Activated CD8-positive, alpha-beta memory T cell treated with anti-CD3 and anti-CD28 coated beads for 48 hours (primary cell): ENCODE results near the gene TBX3.
"Not testable (repeated sequence)": the region's sequence is repeated elsewhere in the genome, so short reads cannot be mapped to it uniquely, and the experiment has no call there.

ENCODE experiments used
- DNase-seq, 3 experiments: peaks; one replicate each; pipeline ENCODE4 v3.0.0-alpha.2; 2020; ENCODE audit warnings: low read depth in 2 of 3, low spot score in 2 of 3

TBX3 gene

GRCh38 chr12:114684098-114684869 is at the start of gene TBX3:
TSS of gene TBX3 (minus strand) at chr12:114684175. CDS start at chr12:114683200, 975 bp downstream.
- DNase-seq: peak in 2 of 3 experiments; percentile 20 to 26

DNA sequence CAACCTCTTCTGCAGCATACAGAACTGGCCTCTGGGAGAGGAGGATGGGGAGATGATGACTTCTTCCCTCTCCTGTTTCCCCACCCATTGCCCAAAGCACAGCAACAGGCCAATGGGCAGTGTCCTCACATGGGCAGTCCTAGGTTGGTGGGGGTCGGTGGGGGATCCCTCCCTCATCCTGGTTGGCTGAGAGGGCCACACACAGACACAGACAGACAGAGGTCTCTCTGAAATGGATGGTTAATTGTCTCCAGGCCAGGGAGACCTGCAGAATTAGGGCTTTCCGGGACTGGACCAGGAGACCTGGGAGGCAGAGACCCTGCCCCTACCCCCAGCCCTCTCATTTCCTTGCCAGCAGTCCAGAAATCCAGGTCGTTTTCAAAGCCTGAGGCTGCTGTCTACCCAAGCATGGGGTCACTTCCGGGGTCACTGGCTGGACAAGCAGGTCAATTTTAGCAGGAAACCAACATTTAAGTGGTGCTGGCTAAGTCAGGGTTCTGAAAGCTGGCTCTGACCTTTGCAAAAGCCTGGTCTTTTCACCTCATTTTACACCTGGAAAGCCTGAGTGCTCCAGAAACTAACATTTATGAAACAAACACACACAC is 48.6 kb upstream of the TBX3 start:
- no peak for DNase-seq

GRCh38 chr12:114729731-114730130 is 45.8 kb upstream of the TBX3 start:
- DNase-seq: no peak

DNA sequence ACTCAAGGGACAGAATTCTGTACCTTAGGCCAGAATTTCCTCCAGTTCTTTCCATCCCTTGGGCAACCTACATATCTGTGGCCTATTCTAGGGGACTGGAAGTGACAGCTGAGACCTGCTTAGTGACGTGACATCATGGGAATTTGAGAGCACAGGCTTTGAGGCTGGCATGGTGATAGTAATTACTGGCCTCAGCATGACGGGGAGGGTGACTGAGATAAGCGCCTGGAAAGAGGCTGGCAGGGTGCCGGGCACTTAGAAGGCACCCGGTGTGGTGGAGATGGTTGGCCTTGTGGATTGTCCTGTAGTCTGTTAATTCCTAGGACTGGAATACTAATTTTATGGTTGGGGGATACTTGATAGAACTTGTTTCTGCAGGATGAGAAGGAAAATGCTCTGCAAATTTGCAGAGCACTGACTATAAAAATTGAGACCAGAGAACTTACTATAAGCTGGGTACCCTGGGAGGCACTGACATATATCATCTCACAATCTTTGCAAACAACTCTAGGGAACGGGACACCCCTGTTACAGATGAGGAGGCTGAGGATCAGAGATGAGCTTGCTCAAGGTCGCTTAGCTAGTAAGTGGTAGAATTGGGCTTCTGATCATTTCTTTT is 42.2 kb upstream of the TBX3 start:
- DNase-seq: no peak

DNA sequence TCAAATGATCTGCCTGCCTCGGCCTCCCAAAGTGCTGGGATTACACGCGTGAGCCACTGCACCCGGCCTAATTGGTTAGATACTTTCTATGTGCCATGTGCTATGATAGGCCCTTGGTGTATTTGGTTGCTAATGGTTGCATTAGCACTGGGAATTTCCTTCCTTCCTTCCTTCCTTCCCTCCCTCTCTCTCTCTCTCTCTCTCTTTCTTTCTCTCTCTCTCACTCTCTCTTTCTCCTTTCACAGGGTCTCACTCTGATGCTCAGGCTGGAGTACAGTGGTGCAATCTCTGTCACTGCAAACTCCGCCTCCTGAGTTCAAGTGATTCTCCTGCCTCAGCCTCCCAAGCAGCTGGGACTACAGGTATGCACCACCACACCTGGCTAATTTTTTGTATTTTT is 38.2 kb upstream of the TBX3 start:
- not testable (repeated sequence) for DNase-seq

- no peak for DNase-seq
Measured at GRCh38 chr12:114721266-114721665, 37.3 kb upstream of the TBX3 start.

- no peak for DNase-seq
Measured at GRCh38 chr12:114713466-114714215, 29.7 kb upstream of the TBX3 start.

GRCh38 chr12:114711689-114712152 is 27.7 kb upstream of the TBX3 start:
- no peak for DNase-seq

DNA sequence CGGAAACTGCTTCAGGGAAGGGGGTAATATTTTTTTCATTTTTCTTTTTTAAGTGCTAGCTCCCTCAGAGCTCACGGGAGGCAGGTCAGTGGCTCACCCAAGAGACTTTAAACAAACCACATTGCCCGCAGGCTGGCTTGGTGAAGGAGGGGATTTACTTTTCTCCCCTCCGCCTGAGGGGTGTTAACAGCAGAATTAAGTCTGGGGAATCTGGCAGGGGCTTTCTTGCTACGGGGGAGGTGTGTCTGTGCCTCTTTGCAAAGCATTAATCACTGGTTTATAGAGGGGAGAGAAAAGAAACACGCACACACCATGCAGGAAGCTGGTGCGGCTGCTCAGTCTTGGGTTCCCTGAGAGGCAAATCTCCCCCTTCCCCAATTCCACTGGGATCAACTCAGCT is 26.2 kb upstream of the TBX3 start:
- DNase-seq: no peak

- no peak for DNase-seq
Measured at GRCh38 chr12:114709112-114709511, 25.1 kb upstream of the TBX3 start.

GRCh38 chr12:114708598-114708997 is 24.6 kb upstream of the TBX3 start:
- not testable (repeated sequence) for DNase-seq

DNA sequence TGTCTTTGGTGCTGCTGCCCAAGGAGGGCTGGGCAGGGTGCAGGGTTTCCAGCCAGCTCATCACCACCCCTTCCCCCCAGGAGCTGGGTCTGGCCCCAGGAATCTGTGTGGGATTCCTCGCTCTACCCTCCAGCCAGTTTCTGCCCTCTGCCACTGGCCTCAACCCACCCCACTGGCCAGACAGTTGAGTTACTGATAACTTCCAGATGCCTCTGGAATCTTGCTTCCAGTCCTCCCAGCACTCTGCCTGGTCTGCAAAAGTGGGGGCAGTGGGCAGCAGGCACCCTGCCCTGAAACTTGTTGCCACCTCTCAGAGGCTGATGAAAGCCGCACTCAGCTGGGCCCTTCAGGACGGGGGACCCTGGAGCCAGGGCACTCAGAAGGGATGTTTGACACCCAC is 20.1 kb upstream of the TBX3 start:
- DNase-seq: no peak

GRCh38 chr12:114703060-114703493 is 19.1 kb upstream of the TBX3 start:
- no peak for DNase-seq

DNA sequence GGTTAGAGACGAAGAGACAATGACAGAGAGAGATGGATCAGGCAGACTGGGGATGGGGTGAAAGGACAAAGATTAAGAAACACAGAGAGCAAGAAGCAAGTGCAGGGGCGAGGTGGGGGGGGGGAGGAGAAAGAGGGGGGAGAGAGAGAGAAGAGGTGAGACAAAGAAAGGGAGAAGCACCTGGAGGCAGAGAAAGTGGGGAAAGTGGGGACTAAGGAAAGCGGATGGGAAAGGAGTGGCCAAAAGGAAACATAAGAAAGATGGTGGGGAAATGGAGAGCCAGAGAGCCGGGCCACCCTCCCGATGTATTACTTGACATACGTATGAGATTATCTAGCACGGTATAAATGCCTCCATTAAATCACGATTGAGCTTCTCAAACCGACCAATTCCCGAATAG is 18.5 kb upstream of the TBX3 start:
- DNase-seq: no peak

DNA sequence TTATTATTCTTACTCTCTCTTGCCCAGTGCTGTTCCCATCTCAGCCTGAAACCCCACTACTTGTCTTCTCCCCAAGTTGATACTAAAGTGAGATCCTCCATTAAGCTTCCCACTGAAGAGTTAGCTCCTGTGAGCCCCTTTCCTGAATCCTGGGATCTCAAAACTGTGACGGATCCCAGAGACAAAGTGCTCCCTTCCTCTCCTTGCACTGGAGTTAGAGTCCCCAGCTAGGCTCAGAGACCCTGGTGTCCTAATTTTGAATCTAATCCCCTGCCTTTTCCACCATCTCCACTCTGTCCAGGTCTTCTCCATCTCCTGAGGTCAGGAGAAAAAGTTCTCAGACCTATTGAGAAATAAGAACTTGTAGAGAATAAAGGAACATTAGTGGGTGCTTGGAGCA is 17.6 kb upstream of the TBX3 start:
- DNase-seq: no peak

DNA sequence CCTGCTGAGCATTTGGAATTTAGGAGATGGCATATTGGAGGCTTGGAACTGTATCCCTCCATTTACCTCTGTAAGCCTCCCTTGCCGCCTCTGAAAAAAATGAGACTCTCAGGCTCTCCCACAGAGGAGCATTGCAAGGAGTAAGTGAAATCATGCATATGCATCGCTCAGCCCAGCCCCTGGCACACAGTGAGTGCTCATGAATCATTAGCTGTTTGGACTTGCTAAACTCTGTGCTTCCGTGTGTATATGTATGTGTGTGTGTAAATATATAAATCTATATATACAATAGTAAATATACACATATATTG is 17.1 kb upstream of the TBX3 start:
- DNase-seq: no peak

DNA sequence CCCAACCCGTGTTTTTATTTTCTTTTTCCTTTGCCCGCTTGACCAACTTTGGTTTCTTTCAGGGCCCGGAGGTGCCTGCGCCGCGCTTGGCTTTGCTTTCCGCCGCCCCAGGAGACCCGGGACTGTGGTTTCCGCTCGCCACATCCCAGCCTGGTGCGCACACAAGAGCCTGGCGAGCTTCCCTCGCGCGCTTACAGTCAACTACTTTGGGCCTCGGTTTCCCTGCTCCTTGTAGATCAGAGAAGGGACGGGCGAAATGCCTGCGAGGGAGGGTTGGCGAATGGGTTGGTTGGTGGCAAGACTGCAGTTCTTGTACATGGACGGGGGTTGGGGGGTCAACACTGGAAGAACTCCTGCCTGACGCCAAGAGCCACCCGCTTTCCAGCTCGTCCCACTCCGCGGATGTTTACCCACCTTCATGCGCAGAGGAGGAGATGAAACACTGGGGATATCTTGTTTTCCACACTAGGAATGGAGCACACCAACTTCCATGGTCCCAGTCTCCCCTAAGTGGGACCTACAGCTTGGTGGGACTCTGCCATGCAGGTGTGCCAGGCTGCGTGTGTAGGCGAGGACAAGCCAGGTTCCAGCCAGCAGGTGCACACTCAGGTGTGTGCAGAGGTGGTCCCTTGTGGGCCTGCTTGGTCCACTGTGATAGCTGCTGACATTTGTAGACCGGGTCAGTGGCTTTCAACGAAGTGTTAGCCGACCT is 16.6 kb upstream of the TBX3 start:
- no peak for DNase-seq

GRCh38 chr12:114698566-114699163 is 14.7 kb upstream of the TBX3 start:
- no peak for DNase-seq

- no peak for DNase-seq
Measured at GRCh38 chr12:114697741-114698565, 14.0 kb upstream of the TBX3 start.

DNA sequence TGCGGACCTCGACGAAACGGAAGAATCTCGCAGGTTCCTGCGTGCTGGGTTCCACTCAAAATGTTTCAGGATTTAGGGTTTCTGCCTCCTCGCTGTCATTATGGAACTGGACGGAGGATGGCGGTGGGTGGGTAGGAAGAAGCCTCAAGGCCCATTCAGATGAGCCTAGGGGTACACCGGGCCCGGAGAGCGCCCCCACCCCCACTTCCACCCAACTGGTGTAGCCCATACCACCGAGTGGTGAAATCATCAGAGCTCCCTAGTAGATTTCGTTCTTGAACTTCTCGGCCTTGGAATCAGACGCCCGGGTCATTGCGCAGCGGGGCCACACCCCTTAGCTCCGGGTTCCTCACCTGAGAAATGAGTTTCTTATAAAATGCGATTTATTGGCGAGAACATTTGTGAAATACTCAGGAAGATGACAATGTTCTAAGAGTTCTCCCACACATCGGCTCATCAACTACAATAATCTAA is 13.3 kb upstream of the TBX3 start:
- no peak for DNase-seq
